Endothelial cell (in vitro differentiated cells): Measurements from ENCODE around the gene FAM43B. TPM values are rescaled to one million over a fixed set of nuclear protein-coding genes. Genes with fewer than 3 reads are reported as not detected.
A peak's percentile ranks its signal among the peaks of the same experiment; 100 is the strongest.
"Not testable (repeated sequence)": the region's sequence is repeated elsewhere in the genome, so short reads cannot be mapped to it uniquely, and the experiment has no call there.

Source experiments
- DNase-seq: peaks from one replicate; pipeline ENCODE4 v3.0.0; 2021; ENCODE audit warnings: low spot score
- H3K27ac Mint-ChIP-seq: one replicate; pipeline ENCODE4 v1.8.0; 2021; ENCODE audit warnings: mixed read lengths, inconsistent platforms; ENCODE audit not compliant: unreplicated experiment
- H3K27me3 Mint-ChIP-seq: one replicate; pipeline ENCODE4 v1.8.0; 2021; ENCODE audit warnings: mild to moderate bottlenecking, moderate library complexity, mixed read lengths, inconsistent platforms; ENCODE audit not compliant: unreplicated experiment
- H3K36me3 Mint-ChIP-seq: one replicate; pipeline ENCODE4 v1.8.0; 2021; ENCODE audit warnings: mild to moderate bottlenecking, low read depth, mixed read lengths, inconsistent platforms; ENCODE audit not compliant: unreplicated experiment
- H3K4me1 Mint-ChIP-seq: one replicate; pipeline ENCODE4 v1.8.0; 2021; ENCODE audit warnings: mild to moderate bottlenecking, mixed read lengths, inconsistent platforms; ENCODE audit not compliant: unreplicated experiment
- H3K4me3 Mint-ChIP-seq: one replicate; pipeline ENCODE4 v1.8.0; 2021; ENCODE audit warnings: mild to moderate bottlenecking, mixed read lengths, inconsistent platforms; ENCODE audit not compliant: unreplicated experiment
- H3K9me3 Mint-ChIP-seq: one replicate; pipeline ENCODE4 v1.8.0; 2021; ENCODE audit warnings: mixed read lengths, inconsistent platforms; ENCODE audit not compliant: unreplicated experiment
- CTCF ChIP-seq: fragments of 200-600 bp; sonication (generic); IDR thresholded peaks from one replicate; pipeline ENCODE4 v1.5.0; 2021; ENCODE audit warnings: antibody characterized with exemption; ENCODE audit not compliant: unreplicated experiment
- total RNA-seq: library from RNA; stranded (reverse); fragmentation: NEBNext Ultra II Directional; extraction: Animal tissue kit (Norgen Biotek cat#: 25700); gene quantifications from one replicate; pipeline ENCODE4 v1.2.1, GENCODE V29; 2021; ENCODE audit not compliant: unreplicated experiment

FAM43B gene
- total RNA-seq, 1 donor from 2014 or later: 1.7 TPM

- Mint-ChIP-seq H3K36me3 (peaks cover 5% of the 10 kb centered on the region), H3K4me1 (peaks cover 16% of the 10 kb centered on the region), H3K27ac (peak overlapping the region; percentile 67), H3K4me3 (peak overlapping the region; percentile 92), H3K9me3 (no peaks in the 10 kb centered on the region), H3K27me3 (no peaks in the 10 kb centered on the region)
- DNase-seq: no peak
- no peak for TF ChIP-seq CTCF
These were observed 44.0 kb upstream of the FAM43B start for GRCh38 chr1:20508411-20508771.

- H3K4me1 Mint-ChIP-seq: peaks cover 17% of the 10 kb centered on the region
- no peak overlapping the region for H3K4me3 Mint-ChIP-seq
- DNase-seq: no peak
- H3K27me3 Mint-ChIP-seq: peaks cover 2% of the 10 kb centered on the region
- TF ChIP-seq CTCF: no peak
- H3K36me3 Mint-ChIP-seq: no peaks in the 10 kb centered on the region
- no peaks in the 10 kb centered on the region for H3K9me3 Mint-ChIP-seq
- no peak overlapping the region for H3K27ac Mint-ChIP-seq
These were observed 40.6 kb upstream of the FAM43B start for GRCh38 chr1:20511518-20512428.

GRCh38 chr1:20519609-20520262 lies 32.6 kb upstream of the FAM43B start:
- not testable (repeated sequence) for DNase-seq, H3K36me3 Mint-ChIP-seq, H3K27me3 Mint-ChIP-seq, H3K4me3 Mint-ChIP-seq, H3K27ac Mint-ChIP-seq, H3K4me1 Mint-ChIP-seq, H3K9me3 Mint-ChIP-seq

- Mint-ChIP-seq H3K36me3 (no peaks in the 10 kb centered on the region), H3K4me3 (no peak overlapping the region), H3K27me3 (peaks cover 2% of the 10 kb centered on the region), H3K27ac (no peak overlapping the region), H3K4me1 (no peaks in the 10 kb centered on the region), H3K9me3 (no peaks in the 10 kb centered on the region)
- TF ChIP-seq CTCF: peak; percentile 94
- DNase-seq: peak; percentile 89
These were observed 30.2 kb upstream of the FAM43B start for GRCh38 chr1:20521960-20522861.

GRCh38 chr1:20526267-20526666 lies 26.1 kb upstream of the FAM43B start:
- H3K27me3 Mint-ChIP-seq: peaks cover 2% of the 10 kb centered on the region
- no peaks in the 10 kb centered on the region for H3K36me3 Mint-ChIP-seq
- DNase-seq: no peak
- TF ChIP-seq CTCF: no peak
- no peaks in the 10 kb centered on the region for H3K4me1 Mint-ChIP-seq
- no peaks in the 10 kb centered on the region for H3K9me3 Mint-ChIP-seq
- H3K27ac Mint-ChIP-seq: no peak overlapping the region
- H3K4me3 Mint-ChIP-seq: no peak overlapping the region
